Measurements from ENCODE around the gene ELP1. TPM values are rescaled to one million over a fixed set of nuclear protein-coding genes. Genes with fewer than 3 reads are reported as not detected.
"Not testable (repeated sequence)": the region's sequence is repeated elsewhere in the genome, so short reads cannot be mapped to it uniquely, and the experiment has no call there.

The ELP1 gene
- total RNA-seq, 4 donors from 2014 or later = 15.2 to 23.3 (median 18.9) TPM

DNA sequence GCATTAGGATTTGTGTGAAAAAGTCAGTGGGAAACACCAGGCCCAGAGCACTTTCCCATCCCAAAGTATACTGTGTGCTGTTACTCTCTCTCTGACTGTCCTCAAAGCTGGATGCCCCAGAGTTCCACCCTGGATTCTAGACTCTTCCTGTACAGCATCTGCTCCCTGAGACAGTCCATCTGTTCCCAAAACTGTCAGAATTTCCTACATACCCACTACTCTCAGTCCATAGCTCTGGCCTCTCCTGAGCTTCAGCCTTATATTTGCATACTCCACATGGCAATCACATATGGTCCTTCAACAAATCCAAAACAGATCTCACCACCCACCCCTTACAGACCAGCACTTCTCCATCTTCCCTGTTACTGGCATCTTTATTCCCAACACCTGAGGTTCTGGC, 9.5 kb downstream of the ELP1 start:
- no peaks in the 10 kb centered on the region for H3K9me3 ChIP-seq
- no peak overlapping the region for H3K4me3 ChIP-seq
- H3K27ac ChIP-seq = no peak overlapping the region
- no peaks in the 10 kb centered on the region for H3K27me3 ChIP-seq
- peaks cover 0 to 100% of the 10 kb centered on the region in 2 donors for H3K36me3 ChIP-seq
- TF ChIP-seq, protein P1, sequence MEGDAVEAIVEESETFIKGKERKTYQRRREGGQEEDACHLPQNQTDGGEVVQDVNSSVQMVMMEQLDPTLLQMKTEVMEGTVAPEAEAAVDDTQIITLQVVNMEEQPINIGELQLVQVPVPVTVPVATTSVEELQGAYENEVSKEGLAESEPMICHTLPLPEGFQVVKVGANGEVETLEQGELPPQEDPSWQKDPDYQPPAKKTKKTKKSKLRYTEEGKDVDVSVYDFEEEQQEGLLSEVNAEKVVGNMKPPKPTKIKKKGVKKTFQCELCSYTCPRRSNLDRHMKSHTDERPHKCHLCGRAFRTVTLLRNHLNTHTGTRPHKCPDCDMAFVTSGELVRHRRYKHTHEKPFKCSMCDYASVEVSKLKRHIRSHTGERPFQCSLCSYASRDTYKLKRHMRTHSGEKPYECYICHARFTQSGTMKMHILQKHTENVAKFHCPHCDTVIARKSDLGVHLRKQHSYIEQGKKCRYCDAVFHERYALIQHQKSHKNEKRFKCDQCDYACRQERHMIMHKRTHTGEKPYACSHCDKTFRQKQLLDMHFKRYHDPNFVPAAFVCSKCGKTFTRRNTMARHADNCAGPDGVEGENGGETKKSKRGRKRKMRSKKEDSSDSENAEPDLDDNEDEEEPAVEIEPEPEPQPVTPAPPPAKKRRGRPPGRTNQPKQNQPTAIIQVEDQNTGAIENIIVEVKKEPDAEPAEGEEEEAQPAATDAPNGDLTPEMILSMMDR (IDR thresholded peaks at IDR 0.05) = no peak
- TF ChIP-seq EP300 (IDR thresholded peaks at IDR 0.05) = no peak
- no peak for TF ChIP-seq POLR2A (IDR thresholded peaks at IDR 0.05)
- H3K4me1 ChIP-seq = no peaks in the 10 kb centered on the region
- no peak for ATAC-seq

DNA sequence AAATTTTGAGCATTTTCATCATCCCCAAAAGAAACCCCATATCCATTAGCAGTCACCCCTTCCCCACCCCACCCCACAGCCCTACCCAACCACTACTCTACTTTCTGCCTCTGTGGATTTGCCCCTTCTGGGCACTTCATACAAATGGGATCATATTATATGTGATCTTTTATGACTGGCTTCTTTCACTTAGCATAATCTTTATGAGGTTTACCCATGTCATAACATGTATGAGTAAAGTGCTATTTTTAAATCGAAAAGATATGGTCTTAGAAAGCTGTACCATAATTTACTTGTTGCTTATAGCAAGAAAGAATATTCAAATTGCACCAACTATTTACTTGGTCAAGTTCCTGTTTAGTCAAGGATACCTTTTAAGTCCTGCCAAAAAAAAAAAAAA, 12.7 kb downstream of the ELP1 start:
- Histone ChIP-seq H3K4me3 (no peak overlapping the region), H3K4me1 (no peaks in the 10 kb centered on the region), H3K27ac (no peak overlapping the region), H3K9me3 (no peaks in the 10 kb centered on the region), H3K36me3 (peaks cover 0 to 100% of the 10 kb centered on the region in 2 donors), H3K27me3 (no peaks in the 10 kb centered on the region)
- TF ChIP-seq POLR2AphosphoS5 (IDR thresholded peaks at IDR 0.05) = no peak
- TF ChIP-seq POLR2A (IDR thresholded peaks at IDR 0.05) = no peak
- TF ChIP-seq, protein P1 (IDR thresholded peaks at IDR 0.05) = no peak
- TF ChIP-seq EP300 (IDR thresholded peaks at IDR 0.05) = no peak
- whole genome bisulfite sequencing, 2 donors (ENCODE audit: low coverage in 1 of 2) = 80 to 86% methylated on average over 1 of the region's 1 CpG
- ATAC-seq = no peak

DNA sequence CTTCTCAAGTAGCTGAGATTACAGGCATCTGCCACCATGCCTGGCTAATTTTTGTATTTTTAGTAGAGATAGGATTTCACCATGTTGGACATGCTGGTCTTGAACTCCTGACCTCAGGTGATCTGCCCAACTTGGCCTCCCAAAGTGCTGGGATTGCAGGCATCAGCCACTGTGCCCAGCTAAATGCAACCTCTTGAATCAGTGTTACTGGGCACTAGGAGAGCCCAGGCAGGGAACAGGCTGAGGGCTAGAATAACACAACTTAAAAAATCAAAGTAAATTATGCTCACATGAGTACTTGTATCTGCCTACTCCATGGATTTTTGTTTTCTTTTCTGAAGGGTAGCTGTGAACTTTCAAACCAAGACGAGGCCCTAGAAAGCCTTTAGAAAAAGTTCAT, 13.5 kb downstream of the ELP1 start:
- H3K9me3 ChIP-seq, H3K27ac ChIP-seq, H3K4me3 ChIP-seq, H3K4me1 ChIP-seq, ATAC-seq, H3K27me3 ChIP-seq: not testable (repeated sequence)
- H3K36me3 ChIP-seq = peaks cover 2 to 100% of the 10 kb centered on the region in 2 donors
- WGBS, 2 donors (ENCODE audit: low coverage in 1 of 2) = 64 to 91% methylated on average over 1 of the region's 1 CpG

DNA sequence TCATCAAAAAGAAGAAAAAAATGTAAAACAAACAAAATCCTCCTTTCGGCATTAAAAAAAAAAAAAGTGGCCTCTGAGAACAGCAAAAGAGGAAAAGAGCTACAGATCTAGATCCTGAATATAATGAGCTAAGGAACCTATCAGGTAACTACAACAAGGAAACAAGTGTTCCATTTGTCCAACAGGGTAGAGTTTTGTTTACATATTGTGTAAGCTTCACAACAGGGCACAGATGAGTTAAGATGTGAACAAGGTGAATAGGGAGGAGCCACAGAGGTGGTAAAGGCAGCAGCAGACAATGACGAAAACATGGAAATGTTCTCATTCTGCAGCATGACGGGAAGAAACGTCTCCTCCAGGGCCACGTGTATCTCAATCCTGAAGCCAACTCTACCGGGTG, 14.4 kb downstream of the ELP1 start:
- peaks cover 5 to 100% of the 10 kb centered on the region in 2 donors for H3K36me3 ChIP-seq
- no peaks in the 10 kb centered on the region for H3K9me3 ChIP-seq
- no peaks in the 10 kb centered on the region for H3K27me3 ChIP-seq
- no peak overlapping the region for H3K4me3 ChIP-seq
- no peaks in the 10 kb centered on the region for H3K4me1 ChIP-seq
- H3K27ac ChIP-seq = no peak overlapping the region
- ATAC-seq = no peak
- WGBS, 2 donors (ENCODE audit: low coverage in 1 of 2) = 80 to 81% methylated on average over 4 to 6 of the region's 6 CpGs
- TF ChIP-seq POLR2AphosphoS5 (IDR thresholded peaks at IDR 0.05) (no peak), POLR2A (IDR thresholded peaks at IDR 0.05) (no peak)

DNA sequence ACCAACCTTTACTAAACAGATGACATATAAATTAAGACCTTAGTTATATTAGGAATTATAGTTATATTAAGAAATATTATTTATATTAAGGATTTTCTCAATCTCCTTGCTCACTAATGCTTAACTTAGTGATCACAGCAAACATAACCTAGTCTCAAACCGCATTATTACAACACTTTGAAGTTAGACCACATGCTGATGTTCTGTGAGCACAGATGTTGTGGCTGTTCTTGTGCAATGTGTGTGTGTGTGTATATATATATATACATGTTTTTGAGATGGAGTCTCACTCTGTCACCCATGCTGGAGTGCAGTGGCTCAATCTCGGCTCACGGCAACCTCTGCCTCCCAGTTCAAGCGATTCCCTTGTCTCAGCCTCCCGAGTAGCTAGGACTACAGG, 20.5 kb downstream of the ELP1 start:
- no peaks in the 10 kb centered on the region for H3K4me1 ChIP-seq
- no peaks in the 10 kb centered on the region for H3K27me3 ChIP-seq
- H3K9me3 ChIP-seq = no peaks in the 10 kb centered on the region
- ATAC-seq = no peak
- WGBS, 2 donors (ENCODE audit: low coverage in 1 of 2) = 94 to 98% methylated on average over 4 to 5 of the region's 5 CpGs
- TF ChIP-seq POLR2A (IDR thresholded peaks at IDR 0.05) = no peak
- TF ChIP-seq, protein P1 (IDR thresholded peaks at IDR 0.05) = no peak
- no peak for TF ChIP-seq EP300 (IDR thresholded peaks at IDR 0.05)
- TF ChIP-seq POLR2AphosphoS5 (IDR thresholded peaks at IDR 0.05) = no peak
- no peak overlapping the region for H3K4me3 ChIP-seq
- no peak overlapping the region for H3K27ac ChIP-seq
- peaks cover 8 to 99% of the 10 kb centered on the region in 2 donors for H3K36me3 ChIP-seq

DNA sequence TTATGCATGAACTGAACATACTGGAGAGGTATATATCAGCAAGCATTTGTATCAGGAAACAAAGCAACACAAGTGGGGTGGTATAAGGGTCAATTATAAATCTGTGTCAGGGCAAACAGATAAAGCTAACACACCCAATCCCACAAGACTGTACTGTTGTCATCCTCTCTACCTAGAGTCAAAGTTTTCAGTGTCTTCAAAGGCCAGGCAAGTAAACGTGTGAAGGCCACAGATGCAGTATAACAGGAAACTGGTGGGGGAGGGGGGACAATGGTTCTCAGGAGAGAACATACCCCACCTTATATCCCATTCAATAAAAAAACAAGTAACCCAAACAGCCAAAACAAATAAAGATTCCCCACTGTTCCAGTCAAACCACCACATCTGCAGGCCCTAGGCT, 22.1 kb downstream of the ELP1 start:
- peaks cover 8 to 99% of the 10 kb centered on the region in 2 donors for H3K36me3 ChIP-seq
- no peak for TF ChIP-seq POLR2A (IDR thresholded peaks at IDR 0.05)
- TF ChIP-seq, protein P1 (IDR thresholded peaks at IDR 0.05) = no peak
- TF ChIP-seq POLR2AphosphoS5 (IDR thresholded peaks at IDR 0.05) = no peak
- TF ChIP-seq EP300 (IDR thresholded peaks at IDR 0.05) = no peak
- no peaks in the 10 kb centered on the region for H3K4me1 ChIP-seq
- WGBS, 2 donors (ENCODE audit: low coverage in 1 of 2) = 17 to 33% methylated on average over 1 of the region's 1 CpG
- H3K9me3 ChIP-seq = no peaks in the 10 kb centered on the region
- no peak overlapping the region for H3K27ac ChIP-seq
- ATAC-seq = no peak
- H3K27me3 ChIP-seq = no peaks in the 10 kb centered on the region
- no peak overlapping the region for H3K4me3 ChIP-seq
